ENCODE results near the gene CUEDC1.
"Not testable (repeated sequence)": the region's sequence is repeated elsewhere in the genome, so short reads cannot be mapped to it uniquely, and the experiment has no call there.

CUEDC1 gene

GRCh38 chr17:57965521-57966160 is 10.4 kb upstream of the CUEDC1 start:
- Mint-ChIP-seq H3K36me3 (ENCODE audit: low read depth) (peaks cover 5% of the 10 kb centered on the region), H3K4me1 (peaks cover 19% of the 10 kb centered on the region), H3K4me3 (no peak overlapping the region), H3K9me3 (no peaks in the 10 kb centered on the region), H3K27ac (no peak overlapping the region), H3K27me3 (ENCODE audit: low read depth, poor library complexity) (no peaks in the 10 kb centered on the region)
- no peak for DNase-seq
- TF ChIP-seq, protein P1, sequence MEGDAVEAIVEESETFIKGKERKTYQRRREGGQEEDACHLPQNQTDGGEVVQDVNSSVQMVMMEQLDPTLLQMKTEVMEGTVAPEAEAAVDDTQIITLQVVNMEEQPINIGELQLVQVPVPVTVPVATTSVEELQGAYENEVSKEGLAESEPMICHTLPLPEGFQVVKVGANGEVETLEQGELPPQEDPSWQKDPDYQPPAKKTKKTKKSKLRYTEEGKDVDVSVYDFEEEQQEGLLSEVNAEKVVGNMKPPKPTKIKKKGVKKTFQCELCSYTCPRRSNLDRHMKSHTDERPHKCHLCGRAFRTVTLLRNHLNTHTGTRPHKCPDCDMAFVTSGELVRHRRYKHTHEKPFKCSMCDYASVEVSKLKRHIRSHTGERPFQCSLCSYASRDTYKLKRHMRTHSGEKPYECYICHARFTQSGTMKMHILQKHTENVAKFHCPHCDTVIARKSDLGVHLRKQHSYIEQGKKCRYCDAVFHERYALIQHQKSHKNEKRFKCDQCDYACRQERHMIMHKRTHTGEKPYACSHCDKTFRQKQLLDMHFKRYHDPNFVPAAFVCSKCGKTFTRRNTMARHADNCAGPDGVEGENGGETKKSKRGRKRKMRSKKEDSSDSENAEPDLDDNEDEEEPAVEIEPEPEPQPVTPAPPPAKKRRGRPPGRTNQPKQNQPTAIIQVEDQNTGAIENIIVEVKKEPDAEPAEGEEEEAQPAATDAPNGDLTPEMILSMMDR (IDR thresholded peaks at IDR 0.05): no peak

- Mint-ChIP-seq H3K36me3 (ENCODE audit: low read depth) (no peaks in the 10 kb centered on the region), H3K9me3 (no peaks in the 10 kb centered on the region), H3K4me3 (no peak overlapping the region), H3K4me1 (peaks cover 14% of the 10 kb centered on the region), H3K27ac (no peak overlapping the region), H3K27me3 (ENCODE audit: low read depth, poor library complexity) (peaks cover 4% of the 10 kb centered on the region)
- no peak for DNase-seq
- TF ChIP-seq, protein P1 (IDR thresholded peaks at IDR 0.05): no peak
Observed at GRCh38 chr17:57963149-57963511, 7.9 kb upstream of the CUEDC1 start.

DNA sequence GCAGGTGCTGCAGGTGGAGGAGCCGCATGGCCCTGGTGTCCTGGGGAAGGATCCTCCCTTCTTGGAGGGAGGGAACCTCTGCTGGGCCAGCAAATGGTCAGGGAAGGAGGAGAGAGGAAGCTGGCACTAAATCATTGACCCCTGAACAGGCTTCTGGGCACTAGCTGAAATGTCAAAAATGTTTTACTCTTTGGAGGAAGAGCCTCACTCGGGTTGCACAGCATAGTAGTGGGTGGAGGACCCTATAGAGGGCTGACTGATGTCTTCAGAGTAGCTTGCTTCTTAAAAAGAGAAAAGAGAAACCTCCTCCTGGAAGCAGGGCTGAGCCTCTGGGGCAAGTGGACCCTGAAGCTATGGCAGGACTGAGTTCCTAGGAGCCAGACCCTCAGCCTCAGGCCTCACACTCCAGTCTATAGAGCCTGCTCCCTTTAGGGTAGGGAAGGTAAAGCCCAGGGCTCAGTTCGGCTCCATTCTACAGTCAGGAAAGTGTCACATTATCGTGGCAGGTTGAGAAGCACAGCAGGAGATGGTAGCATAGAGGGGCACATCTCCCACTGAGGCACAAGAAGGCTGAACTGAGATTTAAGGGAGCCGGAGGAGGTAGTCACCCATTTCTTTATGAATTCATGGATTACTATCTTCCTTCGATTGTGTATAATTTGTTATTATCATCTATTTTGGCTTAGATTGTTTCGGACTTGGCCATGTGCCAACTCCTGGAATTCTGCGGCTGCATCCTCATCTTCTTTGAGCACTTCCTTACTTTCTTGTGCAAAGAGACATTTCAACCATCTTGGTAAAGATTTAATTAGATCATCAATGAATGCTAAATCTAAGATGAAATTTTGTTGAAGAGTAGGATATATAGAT is 7.3 kb upstream of the CUEDC1 start:
- Mint-ChIP-seq H3K27ac (peak overlapping the region; percentile 40), H3K4me1 (peaks cover 20% of the 10 kb centered on the region), H3K36me3 (ENCODE audit: low read depth) (no peaks in the 10 kb centered on the region), H3K27me3 (ENCODE audit: low read depth, poor library complexity) (peaks cover 6% of the 10 kb centered on the region), H3K4me3 (no peak overlapping the region), H3K9me3 (no peaks in the 10 kb centered on the region)
- TF ChIP-seq, protein P1 (IDR thresholded peaks at IDR 0.05): no peak
- DNase-seq: no peak

GRCh38 chr17:57959929-57960328 is 4.7 kb upstream of the CUEDC1 start:
- peaks cover 15% of the 10 kb centered on the region for H3K27me3 Mint-ChIP-seq (ENCODE audit: low read depth, poor library complexity)
- H3K36me3 Mint-ChIP-seq (ENCODE audit: low read depth): no peaks in the 10 kb centered on the region
- TF ChIP-seq, protein P1 (IDR thresholded peaks at IDR 0.05): no peak
- H3K4me1 Mint-ChIP-seq: peaks cover 39% of the 10 kb centered on the region
- no peaks in the 10 kb centered on the region for H3K9me3 Mint-ChIP-seq
- no peak overlapping the region for H3K27ac Mint-ChIP-seq
- DNase-seq: no peak
- H3K4me3 Mint-ChIP-seq: no peak overlapping the region

- Mint-ChIP-seq H3K4me1 (peaks cover 49% of the 10 kb centered on the region), H3K27me3 (ENCODE audit: low read depth, poor library complexity) (peaks cover 19% of the 10 kb centered on the region)
- not testable (repeated sequence) for H3K4me3 Mint-ChIP-seq; H3K27ac Mint-ChIP-seq; H3K36me3 Mint-ChIP-seq (ENCODE audit: low read depth); DNase-seq; H3K9me3 Mint-ChIP-seq
Observed at GRCh38 chr17:57958391-57958790, 3.2 kb upstream of the CUEDC1 start.

GRCh38 chr17:57957886-57958285 is 2.7 kb upstream of the CUEDC1 start:
- peaks cover 54% of the 10 kb centered on the region for H3K4me1 Mint-ChIP-seq
- H3K27ac Mint-ChIP-seq: no peak overlapping the region
- TF ChIP-seq, protein P1 (IDR thresholded peaks at IDR 0.05): no peak
- H3K9me3 Mint-ChIP-seq: no peaks in the 10 kb centered on the region
- H3K4me3 Mint-ChIP-seq: no peak overlapping the region
- peaks cover 19% of the 10 kb centered on the region for H3K27me3 Mint-ChIP-seq (ENCODE audit: low read depth, poor library complexity)
- no peak for DNase-seq
- H3K36me3 Mint-ChIP-seq (ENCODE audit: low read depth): no peaks in the 10 kb centered on the region
